ENCODE results near the gene ZSCAN22.

GRCh38 chr19:58335630-58336029 lies 8.8 kb downstream of the ZSCAN22 start:
- TF ChIP-seq CTCF (IDR thresholded peaks at IDR 0.05) (no peak), POLR2A (IDR thresholded peaks at IDR 0.05) (no peak)

All from esophagus squamous epithelium (tissue), 4 donors.